H1 (cell line): Measurements from ENCODE around the gene CACFD1. TPM values are rescaled to one million over a fixed set of nuclear protein-coding genes. Genes with fewer than 3 reads are reported as not detected.

Experiments used
- CBX8 ChIP-seq: fragments of 300-800, 300-1000 bp; sonication (generic); IDR thresholded peaks from 2 replicates; pipeline ENCODE4 v1.7.1; 2016; ENCODE audit warnings: low read depth, low read length, borderline replicate concordance
- GABPA ChIP-seq: IDR thresholded peaks from 2 replicates; pipeline ENCODE4 v1.6.1; 2011; ENCODE audit warnings: mild to moderate bottlenecking, low read length, moderate library complexity, borderline replicate concordance; ENCODE audit not compliant: insufficient read depth
- HDAC6 ChIP-seq: IDR thresholded peaks from one replicate; pipeline ENCODE4 v1.7.1; 2012; ENCODE audit warnings: low read depth, mild to moderate bottlenecking, inconsistent platforms, low read length, moderate library complexity
- SAP30 ChIP-seq: fragments of 300-600 bp; sonication (generic); IDR thresholded peaks from 2 replicates; pipeline ENCODE4 v1.7.1; 2012; ENCODE audit warnings: low read length, moderate library complexity, mild to moderate bottlenecking, inconsistent platforms; ENCODE audit not compliant: insufficient read depth, insufficient replicate concordance
- polyA plus RNA-seq, 7 experiments: library from polyadenylated mRNA; depleted of rRNA in 3 of 7; stranded (reverse) in 5 of 7; unstranded in 2 of 7; fragments of >200 nt in 5 of 7; fragments of 200-250 nt in 2 of 7; gene quantifications; 1 replicate in 5 of 7; 2 replicates in 1 of 7; 4 replicates in 1 of 7; pipeline versions ENCODE4 v1.2.1 to v1.2.3, GENCODE V29; 2011 to 2013; ENCODE audit warnings: missing spikeins in 2 of 7, mixed read lengths in 2 of 7
- total RNA-seq: library from RNA; stranded (reverse); fragmentation: NEBNext Ultra II Directional; extraction: Animal tissue kit (Norgen Biotek cat#: 25700); gene quantifications from 2 replicates; pipeline ENCODE4 v1.2.1, GENCODE V29; 2021

Gene CACFD1
- total and polyA plus RNA-seq, 2 of the 8 experiments (the other 6 are each of a cell fraction or from before 2014, with no cell fraction given) = 13.4 to 15.5 TPM

DNA sequence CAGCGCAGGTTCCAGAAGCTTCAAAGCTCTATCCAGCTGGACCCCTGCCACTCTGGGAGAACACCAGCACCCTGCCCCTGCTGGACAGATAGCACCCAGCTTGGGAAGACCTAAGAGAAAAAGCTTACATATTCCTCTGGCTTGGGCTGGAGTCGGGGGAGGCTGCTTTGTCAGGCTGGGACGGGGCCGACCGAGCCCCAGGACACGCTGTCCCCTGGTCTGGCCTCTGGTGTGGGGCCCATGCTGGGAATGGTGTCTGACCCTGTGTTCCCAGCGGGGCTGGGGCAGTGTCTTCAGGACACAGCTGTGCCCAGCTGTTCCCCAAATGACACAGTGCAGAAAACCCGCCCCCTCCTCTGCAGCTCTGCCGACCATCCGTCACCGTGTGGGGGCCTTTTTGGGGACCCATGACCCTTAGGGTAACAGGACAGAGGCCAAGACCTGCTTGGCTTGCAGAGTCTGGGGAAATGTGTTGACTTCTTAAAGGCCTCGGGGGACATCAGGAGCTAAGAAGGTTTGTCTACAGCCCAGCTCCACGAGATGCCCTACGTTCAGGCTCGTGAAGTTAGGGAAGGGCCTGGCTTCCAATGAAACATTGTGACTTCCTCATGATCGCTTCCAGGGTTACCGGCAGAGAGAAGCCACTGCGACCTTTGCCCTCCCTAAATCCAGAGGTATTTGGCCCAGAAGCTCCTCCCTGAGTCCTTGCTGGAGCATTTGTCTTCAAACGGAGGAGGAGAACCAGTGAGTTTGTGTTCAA lies 39.5 kb downstream of the CACFD1 start (continued):
- TF ChIP-seq SAP30 = no peak
- no peak for TF ChIP-seq HDAC6
- TF ChIP-seq GABPA = no peak
- no peak for TF ChIP-seq CBX8
